ENCODE measurements around the gene LINGO1.

- TF ChIP-seq POLR2A (IDR thresholded peaks at IDR 0.05) (no peak), CTCF (IDR thresholded peaks at IDR 0.05) (no peak)
These were observed 6.7 kb downstream of the LINGO1 start for GRCh38 chr15:77626002-77626401.
